Activated naive CD4-positive, alpha-beta T cell treated with anti-CD3 and anti-CD28 coated beads, Interleukin-2, amount 50 U/mL, for 72 hours (primary cell): ENCODE data around the gene LCE3E. TPM values are rescaled to one million over a fixed set of nuclear protein-coding genes. Genes with fewer than 3 reads are reported as not detected.

Experiments
- ATAC-seq, 2 donors: fragments of 150-1000 bp; cut with Tn5 transposase; 2 replicates each; pipeline ENCODE4 v1.10.0; 2021; ENCODE audit warnings: mild to moderate bottlenecking in 2 of 2, moderate library complexity in 2 of 2
- DNase-seq, 2 donors: peaks; one replicate each; pipeline ENCODE4 v3.0.0; 2021 to 2022; ENCODE audit warnings: low spot score in 2 of 2
- H3K27ac Mint-ChIP-seq, 2 donors: one replicate each; pipeline ENCODE4 v1.8.0; 2022; ENCODE audit warnings: mild to moderate bottlenecking in 2 of 2, mixed read lengths in 2 of 2
- H3K36me3 Mint-ChIP-seq, 2 donors: one replicate each; pipeline ENCODE4 v1.8.0; 2022; ENCODE audit warnings: mixed read lengths in 2 of 2
- H3K9me3 Mint-ChIP-seq, 2 donors: one replicate each; pipeline ENCODE4 v1.8.0; 2022; ENCODE audit warnings: mixed read lengths in 2 of 2
- total RNA-seq, 2 donors: library from RNA; stranded (reverse); gene quantifications; one replicate each; pipeline ENCODE4 v1.2.3, GENCODE V29; 2022

The LCE3E gene
- total RNA-seq, 2 donors from 2014 or later: not detected

DNA sequence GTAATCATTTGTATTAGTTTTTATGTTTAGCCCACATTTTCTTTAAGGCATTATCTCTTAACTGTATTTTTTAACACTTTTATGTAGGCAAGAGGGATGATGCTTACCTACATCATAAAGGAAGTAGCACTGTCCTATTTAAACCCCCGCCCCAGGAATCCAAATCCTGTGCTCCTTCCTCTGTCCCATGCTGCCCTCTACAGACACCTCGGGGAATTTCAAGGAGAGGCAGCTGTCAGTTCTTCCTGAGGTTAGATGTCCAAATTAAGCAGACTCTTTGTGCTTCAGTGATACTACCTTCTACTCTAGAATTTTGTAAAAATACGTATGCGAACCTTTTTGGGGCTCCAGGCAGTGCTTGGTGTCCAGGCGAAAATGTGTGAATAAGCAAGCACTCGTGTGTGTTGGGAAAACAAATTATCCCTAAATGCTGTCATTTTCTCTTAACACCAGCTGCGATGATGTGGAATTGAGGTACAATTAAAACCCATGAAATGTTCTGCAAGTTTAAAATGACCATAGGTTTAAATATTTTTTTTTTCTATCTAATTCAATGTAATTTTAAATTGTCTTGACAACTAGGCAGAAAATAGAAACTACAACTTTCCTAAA is 33.1 kb downstream of the LCE3E start:
- Mint-ChIP-seq H3K36me3 (no peaks in the 10 kb centered on the region), H3K27ac (no peak overlapping the region), H3K9me3 (no peaks in the 10 kb centered on the region)
- no peak for ATAC-seq
- DNase-seq: peak in 1 of 2 donors; percentile 63

DNA sequence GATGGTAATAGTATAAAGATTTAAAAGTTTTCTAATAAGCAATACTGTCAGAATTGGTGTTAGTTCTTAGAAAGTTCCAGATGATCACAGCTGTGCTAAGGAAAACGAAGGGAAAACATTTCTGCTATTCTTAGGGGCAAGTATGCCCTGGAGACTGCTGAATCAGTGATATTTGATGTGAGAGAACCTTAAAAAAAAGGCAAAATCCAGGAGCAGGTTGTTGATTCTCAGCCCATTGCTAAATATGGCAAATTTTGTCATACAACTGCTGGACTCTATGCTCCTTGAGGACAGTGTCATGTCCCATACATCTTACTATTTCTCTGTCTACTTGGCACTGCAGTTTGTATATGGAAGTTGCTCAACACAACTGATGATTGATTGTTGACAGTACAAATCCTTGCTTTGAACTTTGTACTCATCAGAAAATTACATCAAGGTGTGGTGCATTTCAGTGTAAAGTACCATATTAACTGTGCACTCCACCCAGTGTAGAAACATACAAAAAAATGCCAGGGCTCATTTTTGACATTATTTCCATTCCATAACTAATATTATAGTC is 41.4 kb downstream of the LCE3E start:
- DNase-seq (no peak), ATAC-seq (no peak)
- no peak overlapping the region for H3K27ac Mint-ChIP-seq
- H3K9me3 Mint-ChIP-seq: no peaks in the 10 kb centered on the region
- H3K36me3 Mint-ChIP-seq: no peaks in the 10 kb centered on the region

DNA sequence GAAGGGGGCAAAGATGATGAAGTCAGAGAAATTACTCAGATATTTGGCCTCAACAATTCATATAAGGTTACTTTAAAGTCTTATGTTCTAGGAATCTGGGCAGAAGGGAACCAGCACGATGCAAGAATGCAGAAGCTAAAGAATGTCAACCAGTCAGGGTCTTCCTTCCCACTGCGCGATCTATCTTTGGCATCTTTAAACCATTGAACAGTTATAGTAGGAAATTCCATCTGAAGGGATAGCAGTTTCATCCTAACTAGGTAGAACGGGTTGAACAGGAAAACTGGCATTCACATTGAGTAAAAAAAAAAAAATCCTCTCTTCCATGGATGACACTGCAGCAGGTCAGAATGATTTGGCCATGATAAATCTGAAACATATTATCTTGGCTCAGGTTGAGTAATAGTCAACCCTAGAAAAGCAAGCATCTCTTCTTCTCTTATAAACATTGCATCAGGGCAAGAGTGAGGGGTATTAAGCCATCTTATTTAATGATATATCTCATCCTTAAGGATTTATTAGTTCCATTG is 46.0 kb downstream of the LCE3E start:
- Mint-ChIP-seq H3K36me3 (no peaks in the 10 kb centered on the region), H3K27ac (no peak overlapping the region), H3K9me3 (no peaks in the 10 kb centered on the region)
- DNase-seq: no peak
- ATAC-seq: no peak

DNA sequence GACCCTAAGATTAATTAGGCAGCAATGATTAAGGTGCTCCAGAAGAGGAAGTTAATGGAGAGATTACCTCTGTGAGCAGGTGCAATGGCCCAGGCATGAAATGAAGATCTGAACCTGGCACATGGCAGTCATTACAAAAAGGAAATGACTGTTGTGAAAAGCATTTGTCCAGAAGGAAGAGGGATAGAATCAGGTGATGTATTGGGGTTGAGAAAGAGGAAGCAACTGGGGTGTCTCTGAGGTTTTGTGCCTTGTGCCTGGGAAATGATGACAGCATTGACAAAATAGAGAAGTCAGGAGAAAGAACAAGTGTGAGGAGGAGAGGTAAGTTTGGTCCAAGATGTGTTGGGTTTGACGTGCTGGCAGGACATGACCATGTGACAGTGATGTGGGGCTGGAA is 46.7 kb downstream of the LCE3E start:
- H3K27ac Mint-ChIP-seq: no peak overlapping the region
- ATAC-seq (no peak), DNase-seq (no peak)
- no peaks in the 10 kb centered on the region for H3K36me3 Mint-ChIP-seq
- no peaks in the 10 kb centered on the region for H3K9me3 Mint-ChIP-seq

DNA sequence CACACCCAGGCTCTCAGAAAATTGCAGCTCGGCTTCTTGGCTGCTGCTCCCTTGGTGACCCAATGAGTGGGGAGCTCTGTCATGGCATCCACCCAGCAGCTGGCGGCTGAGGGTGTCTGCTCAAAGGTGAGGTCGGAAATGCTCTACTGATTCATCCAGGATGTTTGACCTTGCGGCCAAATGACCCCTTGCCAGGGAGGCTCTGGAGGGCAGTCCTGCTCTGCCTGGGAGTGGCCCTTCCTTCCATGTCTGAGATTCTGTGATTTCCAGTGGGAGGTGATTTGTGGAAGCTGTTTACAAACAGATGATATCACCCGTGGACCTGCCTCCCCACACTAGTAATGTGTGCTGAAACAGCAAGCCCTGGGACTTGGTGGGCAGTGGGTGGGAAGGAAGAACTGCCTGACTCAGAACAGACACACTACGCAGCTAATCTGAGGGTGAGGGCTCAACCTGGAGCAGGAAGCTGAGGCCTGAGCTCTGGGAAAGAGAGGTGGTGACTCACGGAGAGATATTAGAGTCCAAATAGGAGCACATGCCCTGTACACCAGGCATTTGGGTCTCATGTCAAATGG is 49.3 kb downstream of the LCE3E start:
- ATAC-seq (no peak), DNase-seq (no peak)
- Mint-ChIP-seq H3K27ac (no peak overlapping the region), H3K36me3 (no peaks in the 10 kb centered on the region), H3K9me3 (no peaks in the 10 kb centered on the region)

DNA sequence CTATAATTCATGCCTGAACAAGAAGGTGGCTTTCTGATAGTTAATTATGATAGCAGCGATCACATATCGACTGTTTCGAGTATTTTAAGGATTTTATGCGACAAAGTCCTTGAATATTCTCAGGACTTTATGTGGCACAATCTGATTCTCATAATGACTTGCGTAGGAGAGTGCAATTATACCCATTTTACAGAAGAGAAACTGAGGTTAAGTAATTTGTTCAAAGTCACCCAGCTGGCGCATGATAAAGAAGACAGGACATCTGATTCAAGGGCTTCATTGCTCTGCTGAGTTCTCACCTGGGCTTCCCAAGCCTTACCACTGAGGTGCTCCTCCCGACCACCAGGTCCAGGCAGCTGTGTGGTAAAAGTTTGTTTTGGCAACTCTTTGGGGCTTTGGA is 50.5 kb downstream of the LCE3E start:
- ATAC-seq (no peak), DNase-seq (no peak)
- Mint-ChIP-seq H3K9me3 (no peaks in the 10 kb centered on the region), H3K36me3 (no peaks in the 10 kb centered on the region), H3K27ac (no peak overlapping the region)

Other genes starting within 250 kb of the LCE3E start
- gene FLG, start 241.5 kb downstream of the LCE3E start, total RNA-seq: not detected
- not detected for gene FLG2, start 206.8 kb downstream of the LCE3E start, total RNA-seq
- gene CRNN, start 152.5 kb downstream of the LCE3E start, total RNA-seq: not detected
- not detected for gene LCE5A, start 56.0 kb downstream of the LCE3E start, total RNA-seq
- not detected for gene CRCT1, start 52.3 kb downstream of the LCE3E start, total RNA-seq
- gene LCE3D, start 13.7 kb upstream of the LCE3E start, total RNA-seq: not detected
- not detected for gene LCE3C, start 33.5 kb upstream of the LCE3E start, total RNA-seq
- gene LCE3B, start 47.0 kb upstream of the LCE3E start, total RNA-seq: not detected
- not detected for gene LCE3A, start 56.3 kb upstream of the LCE3E start, total RNA-seq
- not detected for gene LCE2D, start 96.6 kb upstream of the LCE3E start, total RNA-seq
- not detected for gene LCE2C, start 108.5 kb upstream of the LCE3E start, total RNA-seq
- not detected for gene LCE2B, start 119.3 kb upstream of the LCE3E start, total RNA-seq
- gene LCE2A, start 131.6 kb upstream of the LCE3E start, total RNA-seq: not detected
- not detected for gene LCE4A, start 141.4 kb upstream of the LCE3E start, total RNA-seq
- not detected for gene KPRP, start 191.2 kb upstream of the LCE3E start, total RNA-seq
- gene LCE1F, start 208.4 kb upstream of the LCE3E start, total RNA-seq: not detected
- gene LCE1E, start 219.5 kb upstream of the LCE3E start, total RNA-seq: not detected
- gene LCE1D, start 229.9 kb upstream of the LCE3E start, total RNA-seq: not detected
- gene LCE1C, start 239.9 kb upstream of the LCE3E start, total RNA-seq: not detected
- not detected for gene LCE1B, start 245.2 kb upstream of the LCE3E start, total RNA-seq